Measurements from ENCODE around the gene LCE1B. TPM values are rescaled to one million over a fixed set of nuclear protein-coding genes. Genes with fewer than 3 reads are reported as not detected.

LCE1B gene
- total RNA-seq, 1 donor from 2014 or later, result not detected

- no peak for TF ChIP-seq CTCF (IDR thresholded peaks at IDR 0.05; ENCODE audit: insufficient read depth, low read length, poor library complexity, severe bottlenecking)
- Histone ChIP-seq H3K36me3 (ENCODE audit: control insufficient read depth, insufficient read depth, low read length) (no peaks in the 10 kb centered on the region), H3K4me3 (ENCODE audit: low read depth, low read length) (no peak within 1 kb of the TSS), H3K27me3 (ENCODE audit: control insufficient read depth, insufficient read depth, low read length) (no peaks in the 10 kb centered on the region)
- no peak for DNase-seq (ENCODE audit: low read depth)
Observed at GRCh38 chr1:152806576-152806975, 5.2 kb upstream of the LCE1B start, which contains the start of gene LCE1C. LCE1C (minus strand) TSS chr1:152806651; CDS start chr1:152805478, 1,173 bp downstream.

GRCh38 chr1:152811050-152811449 is 721 bp upstream of the LCE1B start:
- no peaks in the 10 kb centered on the region for H3K36me3 ChIP-seq (ENCODE audit: control insufficient read depth, insufficient read depth, low read length)
- no peak for TF ChIP-seq CTCF (IDR thresholded peaks at IDR 0.05; ENCODE audit: insufficient read depth, low read length, poor library complexity, severe bottlenecking)
- no peak for DNase-seq (ENCODE audit: low read depth)
- no peak overlapping the region for H3K4me3 ChIP-seq (ENCODE audit: low read depth, low read length)
- H3K27me3 ChIP-seq (ENCODE audit: control insufficient read depth, insufficient read depth, low read length), result no peaks in the 10 kb centered on the region

GRCh38 chr1:152817309-152817708 is 5.5 kb downstream of the LCE1B start:
- H3K4me3 ChIP-seq (ENCODE audit: low read depth, low read length), result no peak overlapping the region

GRCh38 chr1:152823294-152823693 is 11.5 kb downstream of the LCE1B start:
- DNase-seq (ENCODE audit: low read depth), result no peak
- no peak for TF ChIP-seq CTCF (IDR thresholded peaks at IDR 0.05; ENCODE audit: insufficient read depth, low read length, poor library complexity, severe bottlenecking)
- Histone ChIP-seq H3K27me3 (ENCODE audit: control insufficient read depth, insufficient read depth, low read length) (no peaks in the 10 kb centered on the region), H3K4me3 (ENCODE audit: low read depth, low read length) (no peak overlapping the region), H3K36me3 (ENCODE audit: control insufficient read depth, insufficient read depth, low read length) (no peaks in the 10 kb centered on the region)

More at GRCh38 chr1:152817309-152817708, 5.5 kb downstream of the LCE1B start:
- H3K36me3 ChIP-seq (ENCODE audit: control insufficient read depth, insufficient read depth, low read length), result no peaks in the 10 kb centered on the region
- TF ChIP-seq CTCF (IDR thresholded peaks at IDR 0.05; ENCODE audit: insufficient read depth, low read length, poor library complexity, severe bottlenecking), result no peak
- no peaks in the 10 kb centered on the region for H3K27me3 ChIP-seq (ENCODE audit: control insufficient read depth, insufficient read depth, low read length)
- DNase-seq (ENCODE audit: low read depth), result no peak

GRCh38 chr1:152824964-152825363 is 13.2 kb downstream of the LCE1B start:
- no peak overlapping the region for H3K4me3 ChIP-seq (ENCODE audit: low read depth, low read length)
- no peaks in the 10 kb centered on the region for H3K27me3 ChIP-seq (ENCODE audit: control insufficient read depth, insufficient read depth, low read length)
- no peak for DNase-seq (ENCODE audit: low read depth)
- no peak for TF ChIP-seq CTCF (IDR thresholded peaks at IDR 0.05; ENCODE audit: insufficient read depth, low read length, poor library complexity, severe bottlenecking)
- no peaks in the 10 kb centered on the region for H3K36me3 ChIP-seq (ENCODE audit: control insufficient read depth, insufficient read depth, low read length)

DNA sequence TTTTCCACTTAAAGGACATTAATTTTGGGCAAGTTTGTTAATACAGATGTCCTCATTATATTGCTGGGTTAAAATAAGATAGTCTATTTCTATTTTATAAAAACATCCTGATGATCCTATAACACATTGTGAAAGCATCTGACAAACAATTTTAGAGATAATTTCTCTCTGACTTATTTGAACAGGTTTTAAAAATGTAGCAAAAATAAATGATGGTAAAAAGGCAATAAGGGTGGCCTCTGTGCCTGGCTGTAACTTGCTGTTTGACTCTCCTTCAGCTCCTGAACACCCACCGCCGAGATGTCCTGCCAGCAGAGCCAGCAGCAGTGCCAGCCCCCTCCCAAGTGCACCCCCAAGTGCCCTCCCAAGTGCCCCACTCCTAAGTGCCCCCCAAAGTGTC is 15.4 kb downstream of the LCE1B start, which contains the start of gene LCE1A:
Gene LCE1A (plus strand): TSS at position 301 of the 400 bp plus-strand sequence. CDS start 0 bp downstream, at position 301.
- Histone ChIP-seq H3K27me3 (ENCODE audit: control insufficient read depth, insufficient read depth, low read length) (no peaks in the 10 kb centered on the region), H3K36me3 (ENCODE audit: control insufficient read depth, insufficient read depth, low read length) (no peaks in the 10 kb centered on the region), H3K4me3 (ENCODE audit: low read depth, low read length) (no peak within 1 kb of the TSS)
- TF ChIP-seq CTCF (IDR thresholded peaks at IDR 0.05; ENCODE audit: insufficient read depth, low read length, poor library complexity, severe bottlenecking), result no peak
- no peak for DNase-seq (ENCODE audit: low read depth)

Data from kidney epithelial cell (primary cell).